GM12892 (cell line): Measurements from ENCODE around the gene BIN1.

Experiments used
- POLR2A ChIP-seq: IDR thresholded peaks from 2 replicates; pipeline ENCODE4 v1.6.1; 2011; ENCODE audit warnings: low read depth, low read length, control low read depth
- POLR2AphosphoS5 ChIP-seq: IDR thresholded peaks from 2 replicates; pipeline ENCODE4 v1.6.1; 2011; ENCODE audit warnings: low read depth, low read length, control low read depth

DNA sequence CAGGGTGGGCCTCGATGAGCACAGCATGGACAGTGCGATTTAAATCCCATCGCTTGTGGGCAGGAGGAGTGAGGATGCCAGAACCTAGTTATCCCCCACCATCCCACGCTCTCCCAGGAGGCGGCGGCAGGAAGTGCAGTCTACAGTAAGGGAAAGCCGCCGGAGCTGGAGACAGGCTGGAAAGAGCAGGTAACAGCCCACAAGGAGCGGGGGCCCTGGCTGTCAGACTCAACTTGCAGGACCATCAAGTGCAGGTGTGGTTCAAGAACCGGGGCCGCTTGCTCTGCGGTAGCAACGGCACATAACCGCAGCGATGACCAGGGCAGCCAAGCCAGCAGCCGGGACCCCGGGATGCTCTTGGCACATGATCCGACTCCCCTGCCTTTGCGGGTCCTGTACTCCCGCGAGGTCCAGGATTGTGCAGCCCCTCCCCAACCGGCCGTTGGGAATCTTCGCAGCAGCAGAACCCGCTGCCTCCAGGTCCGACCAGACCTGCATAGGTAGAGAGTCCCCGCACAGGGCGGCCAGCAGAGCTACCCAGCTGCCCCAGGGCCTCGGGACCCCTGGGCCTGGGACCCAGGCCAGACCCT lies 82.1 kb downstream of the BIN1 start:
- no peak for TF ChIP-seq POLR2A
- no peak for TF ChIP-seq POLR2AphosphoS5
